ENCODE data around the gene PDXP.
"Not testable (repeated sequence)": the region's sequence is repeated elsewhere in the genome, so short reads cannot be mapped to it uniquely, and the experiment has no call there.

The PDXP gene

DNA sequence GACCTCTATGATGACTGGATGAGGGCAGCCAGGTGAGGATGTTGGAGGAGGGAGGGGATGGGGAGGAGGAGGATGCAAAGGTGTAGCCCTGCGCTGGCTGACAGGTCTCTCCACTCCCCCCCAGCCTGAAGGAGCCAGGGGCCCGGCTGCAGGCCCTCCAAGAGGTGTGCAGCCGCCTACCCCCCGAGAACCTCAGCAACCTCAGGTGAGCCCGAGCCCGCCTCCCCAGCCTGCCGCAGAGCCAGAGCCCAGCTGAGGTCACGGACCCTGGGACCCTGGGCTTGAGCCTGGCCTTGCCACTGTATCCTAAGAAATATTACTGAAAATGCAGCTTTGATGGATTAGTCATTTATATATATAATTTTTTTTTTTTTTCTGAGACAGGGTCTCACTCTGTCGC is 11.2 kb upstream of the PDXP start:
- DNase-seq (ENCODE audit: low spot score): no peak

DNA sequence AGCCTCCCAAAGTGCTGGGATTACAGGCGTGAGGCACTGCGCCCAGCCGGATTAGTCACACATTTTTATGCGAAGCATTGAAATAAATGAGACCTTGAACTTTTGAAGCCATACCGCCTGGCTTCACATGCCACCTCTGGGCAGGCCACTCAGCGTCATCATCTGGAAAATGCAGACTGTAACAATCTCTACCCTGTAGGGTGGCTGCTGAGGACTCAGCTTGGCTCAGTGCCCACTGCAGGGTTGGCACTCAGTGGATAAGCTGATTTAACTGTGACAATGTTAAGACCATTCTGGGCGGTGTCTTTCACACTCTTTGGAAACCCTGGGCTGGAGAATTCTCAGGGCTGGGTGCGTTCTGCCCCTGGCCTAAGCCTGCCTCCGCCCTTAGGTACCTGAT is 10.6 kb upstream of the PDXP start:
- DNase-seq (ENCODE audit: low spot score): no peak

DNA sequence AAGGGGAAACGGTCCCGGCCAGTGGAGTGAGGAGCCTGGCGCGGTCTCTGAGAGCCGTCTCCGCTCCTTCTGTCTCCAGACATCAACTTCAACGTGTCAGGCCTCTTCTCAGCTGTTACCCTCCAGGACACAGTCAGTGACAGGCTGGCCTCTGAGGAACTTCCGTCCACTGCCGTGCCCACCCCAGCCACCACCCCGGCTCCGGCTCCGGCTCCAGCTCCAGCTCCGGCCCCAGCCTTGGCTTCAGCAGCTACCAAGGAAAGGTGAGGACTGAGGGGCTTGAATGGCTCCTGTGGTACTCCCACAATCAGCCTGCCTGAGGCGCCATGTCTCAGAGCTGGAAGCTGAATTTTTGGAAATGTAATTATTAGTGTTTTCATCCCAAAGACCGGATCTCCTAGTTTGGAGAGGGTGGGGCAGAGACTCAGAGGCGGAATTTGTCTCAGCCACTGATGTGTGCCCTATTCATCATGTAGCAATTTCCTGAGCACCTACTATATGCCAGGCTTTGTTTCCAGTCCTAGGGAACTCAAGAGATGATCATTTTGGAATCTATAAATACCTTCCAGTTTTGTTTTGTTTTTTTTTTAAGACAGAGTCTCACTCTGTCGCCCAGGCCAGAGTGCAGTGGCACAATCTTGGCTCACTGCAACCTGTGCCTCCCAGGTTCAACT is 7.9 kb upstream of the PDXP start:
- DNase-seq (ENCODE audit: low spot score): no peak

DNA sequence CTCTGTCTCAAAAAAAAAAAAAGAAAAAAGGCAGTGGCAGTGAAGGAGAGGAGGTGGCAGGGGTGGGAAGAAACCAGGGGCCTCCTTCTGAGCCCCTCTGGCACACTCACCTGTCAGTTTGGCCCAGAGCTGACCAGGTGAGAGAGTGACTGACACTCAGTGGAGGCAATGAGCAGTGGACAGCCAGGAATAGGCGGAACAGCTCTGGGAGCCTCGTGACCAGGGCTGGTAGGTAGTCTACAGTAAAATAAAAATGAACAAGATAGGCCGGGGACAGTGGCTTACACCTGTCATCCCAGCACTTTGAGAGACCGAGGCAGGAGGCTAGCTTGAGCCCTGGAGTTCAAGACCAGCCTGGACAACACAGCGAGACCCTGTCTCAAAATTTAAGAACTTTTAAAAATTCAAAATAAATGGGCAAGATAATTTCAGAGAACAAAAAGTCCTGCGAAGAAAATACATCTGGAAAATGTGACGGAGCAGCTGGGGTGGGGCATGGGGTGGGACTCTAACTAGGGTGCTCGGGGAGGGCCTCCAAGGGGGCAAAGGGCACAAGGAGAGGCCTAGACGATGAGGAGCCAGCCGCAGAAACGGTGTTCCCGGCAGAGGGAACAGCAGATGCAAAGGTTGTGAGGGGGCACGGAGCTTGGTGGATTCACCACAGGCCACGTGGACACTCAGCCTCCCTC is 3.8 kb upstream of the PDXP start:
- no peak for DNase-seq (ENCODE audit: low spot score)

DNA sequence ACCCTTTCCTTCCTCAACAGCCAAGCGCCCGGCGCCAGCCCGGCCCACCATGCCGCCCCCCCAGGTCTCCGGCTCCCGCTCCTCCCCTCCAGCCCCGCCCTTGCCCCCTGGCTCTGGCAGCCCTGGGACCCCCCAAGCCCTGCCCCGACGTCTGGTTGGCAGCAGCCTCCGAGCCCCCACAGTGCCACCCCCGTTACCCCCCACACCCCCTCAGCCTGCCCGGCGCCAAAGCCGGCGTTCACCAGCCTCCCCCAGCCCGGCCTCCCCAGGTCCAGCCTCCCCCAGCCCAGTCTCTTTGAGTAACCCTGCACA is 3.3 kb upstream of the PDXP start:
- DNase-seq (ENCODE audit: low spot score): no peak

DNA sequence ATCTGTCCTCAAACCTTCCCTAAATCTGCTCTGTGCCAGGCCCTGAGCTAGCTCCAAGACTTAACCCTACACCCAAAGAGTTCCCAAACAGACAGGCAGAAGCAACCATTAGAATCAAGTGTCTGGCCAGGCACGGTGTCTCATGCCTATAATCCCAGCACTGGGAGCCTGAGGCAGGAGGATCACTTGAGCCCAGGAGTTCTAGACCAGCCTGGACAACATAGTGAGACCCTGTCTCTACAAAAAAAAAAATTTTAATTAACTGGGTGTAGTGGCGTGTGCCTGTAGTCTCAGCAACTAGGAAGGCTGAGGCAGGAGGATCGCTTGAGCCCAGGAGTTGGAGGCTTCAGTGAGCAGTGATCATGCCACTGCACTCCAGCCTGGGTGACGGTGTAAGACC is 1.9 kb upstream of the PDXP start:
- DNase-seq (ENCODE audit: low spot score): not testable (repeated sequence)

DNA sequence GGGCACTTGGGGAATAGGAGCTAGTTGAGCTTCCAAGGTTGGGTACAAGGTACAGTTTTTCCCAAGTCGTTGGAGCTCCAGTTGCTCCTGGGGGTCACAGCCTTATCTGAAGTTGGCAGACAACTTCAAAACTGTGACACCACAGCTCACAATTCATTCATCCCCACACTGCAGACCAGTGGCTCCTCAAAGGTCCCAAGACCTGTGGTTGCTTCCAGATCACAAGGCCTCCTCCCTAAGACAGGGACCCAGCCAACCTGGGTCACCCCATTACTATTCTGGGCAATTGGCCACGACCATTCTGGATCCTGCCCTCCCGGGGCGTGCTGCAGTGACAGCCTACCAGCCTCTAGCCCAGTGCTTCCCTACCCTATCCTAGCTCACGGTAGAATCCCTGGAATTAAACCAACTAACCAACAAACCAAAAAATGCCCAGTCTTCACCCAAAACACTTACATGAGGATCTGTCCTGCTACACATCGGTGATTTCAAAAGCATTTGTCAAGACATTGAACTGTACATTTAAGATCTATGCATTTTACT is 862 bp upstream of the PDXP start:
- DNase-seq (ENCODE audit: low spot score): no peak

DNA sequence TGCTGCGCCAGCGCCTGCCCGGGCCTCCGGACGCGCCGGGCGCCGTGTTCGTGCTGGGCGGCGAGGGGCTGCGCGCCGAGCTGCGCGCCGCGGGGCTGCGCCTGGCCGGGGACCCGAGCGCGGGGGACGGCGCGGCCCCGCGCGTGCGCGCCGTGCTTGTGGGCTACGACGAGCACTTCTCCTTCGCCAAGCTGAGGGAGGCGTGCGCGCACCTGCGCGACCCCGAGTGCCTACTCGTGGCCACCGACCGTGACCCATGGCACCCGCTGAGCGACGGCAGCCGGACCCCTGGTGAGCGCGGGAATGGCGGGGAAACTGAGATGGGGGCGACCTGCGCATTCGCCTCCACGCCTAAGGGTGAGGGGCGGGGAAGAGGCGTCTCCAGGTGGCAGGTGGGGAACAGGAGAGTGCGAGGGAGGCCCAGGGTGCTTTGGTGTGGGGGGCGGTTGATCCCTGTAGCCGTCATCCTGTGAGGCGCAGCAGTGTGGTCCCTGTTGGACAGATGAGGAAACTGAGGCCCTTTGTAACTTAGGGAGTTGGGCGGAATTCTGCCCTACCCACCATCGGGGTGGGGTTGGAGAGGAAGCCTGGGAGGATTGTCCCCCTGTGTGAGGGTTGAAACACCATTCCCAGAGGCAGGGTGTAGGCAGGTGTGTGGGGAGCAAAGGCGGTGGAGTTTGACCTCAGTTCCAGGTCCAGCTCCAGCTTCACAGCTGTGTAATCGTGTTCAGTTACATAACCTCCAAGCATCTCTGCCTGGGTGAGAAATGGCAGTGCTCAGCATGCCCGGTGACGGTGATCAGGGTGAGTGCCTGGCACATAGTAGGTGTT is 758 bp downstream of the PDXP start:
- no peak for DNase-seq (ENCODE audit: low spot score)

DNA sequence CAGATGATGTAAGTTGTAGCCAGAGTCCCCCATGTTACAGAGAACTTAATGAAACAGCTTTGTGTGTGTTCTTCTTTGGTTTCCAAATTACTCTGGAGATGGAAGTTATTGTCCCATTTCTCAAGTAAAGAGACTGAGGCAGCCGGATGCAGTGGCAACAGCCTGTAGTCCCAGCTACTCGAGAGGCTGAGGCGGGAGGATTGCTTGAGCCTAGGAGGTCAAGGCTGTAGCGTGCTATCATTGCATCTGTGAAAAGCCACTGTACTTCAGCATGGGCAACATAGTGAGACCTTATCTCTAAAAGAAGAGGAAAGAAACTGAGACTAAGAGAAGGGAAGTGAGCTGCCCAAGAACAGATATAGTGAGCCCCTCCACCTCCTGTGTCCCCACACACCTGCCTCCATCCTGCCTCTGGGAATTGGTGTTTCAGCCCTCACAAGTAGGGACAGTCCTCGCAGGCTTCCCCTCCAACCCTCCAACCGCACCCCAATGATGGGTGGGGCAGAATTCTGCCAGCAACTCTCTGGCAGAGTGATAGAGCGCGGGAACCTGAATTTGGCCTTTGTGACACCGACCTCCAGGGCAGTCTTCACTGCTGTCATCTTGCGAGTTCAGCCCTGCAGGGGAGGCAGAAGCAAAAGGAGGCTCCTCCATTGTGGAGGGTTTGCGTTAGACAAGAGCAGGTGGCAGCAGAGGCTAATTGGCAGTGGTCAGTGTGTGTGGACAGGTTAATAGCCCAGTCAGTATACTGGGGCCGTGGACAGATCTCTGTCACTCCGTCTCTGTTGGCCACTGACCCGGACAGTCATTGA is 1.6 kb downstream of the PDXP start:
- no peak for DNase-seq (ENCODE audit: low spot score)

DNA sequence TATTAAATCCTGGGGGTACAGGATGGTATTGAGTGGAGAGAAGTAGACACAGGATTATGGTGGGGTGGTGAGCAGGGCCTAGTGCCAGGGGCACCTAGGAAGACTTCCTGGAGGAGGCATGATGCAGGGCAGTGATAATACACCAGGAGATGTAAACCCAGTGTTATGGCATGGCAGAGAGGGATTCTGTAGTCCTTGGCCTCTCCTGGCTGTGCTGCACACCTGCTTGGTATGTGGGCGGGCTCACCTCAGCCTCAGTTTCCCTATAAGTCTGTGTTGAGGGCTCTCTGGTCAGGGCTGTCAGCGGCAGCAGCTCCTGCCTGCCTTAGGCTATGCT is 2.2 kb downstream of the PDXP start:
- DNase-seq (ENCODE audit: low spot score): no peak

DNA sequence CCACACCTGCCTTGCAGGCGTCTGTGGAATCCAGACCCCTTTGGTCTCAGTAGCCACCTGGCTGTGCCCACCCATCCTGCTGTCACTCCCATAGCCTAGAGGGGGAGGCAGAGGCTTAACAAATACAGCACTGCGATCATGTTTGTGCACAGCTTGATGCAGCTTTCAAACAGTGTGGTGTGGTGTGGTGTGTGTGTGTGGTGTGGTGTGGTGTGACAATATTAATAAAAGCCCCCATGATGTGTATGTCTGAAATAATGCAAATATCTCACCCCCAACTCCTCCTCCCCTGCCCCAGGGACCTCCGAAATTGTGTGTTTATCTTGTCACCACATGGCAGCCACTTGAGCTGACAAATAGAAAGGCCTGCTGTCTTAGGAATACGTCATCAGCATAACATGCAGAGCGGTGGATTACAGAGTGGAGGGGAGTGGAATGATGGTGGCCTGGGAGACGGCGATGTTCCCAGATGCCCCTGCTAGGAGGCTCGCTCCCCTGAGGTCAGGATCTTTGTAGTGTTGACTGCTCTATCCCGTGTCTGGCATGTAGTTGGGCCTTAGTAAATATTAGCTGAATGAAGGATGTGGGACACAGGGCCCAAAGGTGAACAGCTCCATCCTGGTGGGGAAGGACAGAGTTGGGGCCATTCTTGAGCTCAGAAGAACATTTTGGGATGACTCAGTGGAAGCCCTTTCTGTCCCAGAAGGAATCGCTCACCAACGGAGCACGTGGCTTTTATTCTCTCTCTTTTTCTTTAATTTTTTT is 2.8 kb downstream of the PDXP start:
- peak; percentile 40 for DNase-seq (ENCODE audit: low spot score)

DNA sequence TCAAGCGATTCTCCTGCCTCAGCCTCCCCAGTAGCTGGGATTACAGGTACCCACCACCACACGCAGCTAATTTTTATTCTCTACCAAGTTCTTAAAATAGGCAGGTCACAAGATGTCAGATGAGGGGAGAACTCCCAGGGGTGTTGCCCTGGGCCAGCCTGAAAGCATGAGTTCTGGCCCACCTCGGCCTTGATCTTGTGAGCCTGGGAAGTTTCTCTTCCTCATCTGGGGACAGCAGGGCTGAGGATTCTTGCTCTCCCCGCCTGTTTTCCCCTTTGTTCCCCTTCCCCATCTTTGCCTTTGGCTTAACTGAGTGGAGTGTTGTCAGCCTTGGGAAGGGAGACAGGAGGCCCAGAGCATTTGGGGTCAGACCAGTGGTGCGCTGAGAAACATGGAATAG is 3.5 kb downstream of the PDXP start:
- no peak for DNase-seq (ENCODE audit: low spot score)

DNA sequence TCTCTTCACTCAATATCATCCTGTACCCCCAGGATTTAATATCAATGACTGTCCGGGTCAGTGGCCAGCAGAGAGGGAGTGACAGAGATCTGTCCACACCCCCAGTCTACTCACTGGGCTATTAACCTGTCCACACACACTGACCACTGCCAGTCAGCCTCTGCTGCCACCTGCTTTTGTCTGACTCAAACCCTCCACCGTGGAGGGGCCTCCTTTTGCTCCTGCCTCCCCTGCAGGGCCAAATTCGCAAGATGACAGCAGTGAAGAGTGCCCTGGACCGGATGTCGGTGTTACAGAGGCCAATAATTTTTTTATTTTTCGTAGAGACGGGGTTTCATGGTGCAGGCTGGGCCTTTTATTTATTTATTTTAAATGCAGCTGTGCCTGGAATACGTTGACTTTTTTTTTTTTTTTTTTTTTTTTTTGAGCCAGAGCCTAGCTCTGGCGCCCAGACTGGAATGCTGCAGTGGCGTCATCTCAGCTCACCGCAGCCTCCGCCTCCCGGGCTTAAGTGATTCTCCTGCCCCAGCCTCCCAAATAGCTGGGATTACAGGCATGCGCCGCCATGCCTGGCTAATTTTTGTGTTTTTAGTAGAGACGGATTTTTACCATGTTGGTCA is 5.1 kb downstream of the PDXP start:
- no peak for DNase-seq (ENCODE audit: low spot score)

DNA sequence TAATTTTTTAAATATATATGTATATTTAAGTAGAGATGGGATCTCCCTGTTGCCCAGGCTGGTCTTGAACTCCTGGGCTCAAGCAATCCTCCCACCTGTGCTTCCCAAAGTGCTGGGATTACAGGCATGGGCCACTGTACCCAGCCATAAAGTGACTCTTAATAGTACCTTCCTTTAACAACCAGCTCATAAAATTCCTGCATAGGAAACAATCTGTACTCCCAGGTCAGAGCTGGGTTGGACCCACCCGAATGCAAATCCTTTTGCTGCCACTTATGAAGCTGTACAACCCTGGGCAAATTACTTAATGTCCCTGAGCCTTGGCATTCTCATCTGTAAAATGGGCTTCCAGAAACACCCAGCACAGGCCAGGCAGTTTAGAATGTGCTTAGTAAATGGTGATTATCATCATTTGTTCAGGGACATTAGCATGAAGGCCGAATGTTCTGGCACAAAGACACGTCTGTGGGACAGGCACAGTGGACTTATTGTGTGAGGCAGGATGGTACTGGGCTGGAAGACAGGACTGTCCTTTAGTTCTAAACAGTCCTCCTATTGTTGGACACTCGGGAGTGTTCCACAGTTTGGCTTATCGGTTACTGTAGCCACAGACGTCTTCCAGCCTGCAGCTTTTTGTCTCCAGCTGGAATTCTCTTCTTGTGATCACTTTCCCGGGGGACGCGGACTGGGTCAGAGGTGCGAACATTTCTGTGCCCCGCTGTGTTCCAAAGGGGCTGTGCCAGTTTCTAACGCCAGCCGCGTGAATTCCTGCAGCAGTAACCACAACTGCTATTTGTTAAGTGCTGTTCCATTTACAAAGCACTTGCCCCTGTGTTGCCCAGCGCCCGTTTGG is 6.0 kb downstream of the PDXP start:
- no peak for DNase-seq (ENCODE audit: low spot score)

DNA sequence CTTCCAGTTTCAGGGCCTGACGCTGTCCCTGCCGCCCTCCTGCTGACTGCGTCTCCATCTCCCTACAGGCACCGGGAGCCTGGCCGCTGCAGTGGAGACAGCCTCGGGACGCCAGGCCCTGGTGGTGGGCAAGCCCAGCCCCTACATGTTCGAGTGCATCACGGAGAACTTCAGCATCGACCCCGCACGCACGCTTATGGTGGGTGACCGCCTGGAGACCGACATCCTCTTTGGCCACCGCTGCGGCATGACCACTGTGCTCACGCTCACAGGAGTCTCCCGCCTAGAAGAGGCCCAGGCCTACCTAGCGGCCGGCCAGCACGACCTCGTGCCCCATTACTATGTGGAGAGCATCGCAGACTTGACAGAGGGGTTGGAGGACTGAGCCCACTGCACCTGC is 7.0 kb downstream of the PDXP start:
- DNase-seq (ENCODE audit: low spot score): no peak

DNA sequence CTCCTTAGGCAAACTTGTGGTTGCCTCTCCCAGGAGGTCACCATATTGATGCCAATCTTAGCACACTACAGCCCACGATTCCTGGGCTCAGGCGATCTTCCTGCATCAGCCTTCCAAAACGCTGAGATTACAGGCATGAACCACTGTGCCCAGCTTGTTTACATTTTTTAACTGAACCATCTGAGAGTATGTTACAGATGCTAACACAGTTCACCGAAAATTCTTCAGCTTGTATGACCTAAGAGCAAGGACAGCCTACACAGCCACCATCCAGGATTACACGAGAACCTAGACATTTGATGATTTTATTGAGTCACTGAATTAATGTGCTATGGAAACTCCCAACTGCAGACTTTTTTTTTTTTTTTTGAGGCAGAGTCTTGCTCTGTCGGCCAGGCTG is 11.1 kb downstream of the PDXP start:
- DNase-seq (ENCODE audit: low spot score): no peak

DNA sequence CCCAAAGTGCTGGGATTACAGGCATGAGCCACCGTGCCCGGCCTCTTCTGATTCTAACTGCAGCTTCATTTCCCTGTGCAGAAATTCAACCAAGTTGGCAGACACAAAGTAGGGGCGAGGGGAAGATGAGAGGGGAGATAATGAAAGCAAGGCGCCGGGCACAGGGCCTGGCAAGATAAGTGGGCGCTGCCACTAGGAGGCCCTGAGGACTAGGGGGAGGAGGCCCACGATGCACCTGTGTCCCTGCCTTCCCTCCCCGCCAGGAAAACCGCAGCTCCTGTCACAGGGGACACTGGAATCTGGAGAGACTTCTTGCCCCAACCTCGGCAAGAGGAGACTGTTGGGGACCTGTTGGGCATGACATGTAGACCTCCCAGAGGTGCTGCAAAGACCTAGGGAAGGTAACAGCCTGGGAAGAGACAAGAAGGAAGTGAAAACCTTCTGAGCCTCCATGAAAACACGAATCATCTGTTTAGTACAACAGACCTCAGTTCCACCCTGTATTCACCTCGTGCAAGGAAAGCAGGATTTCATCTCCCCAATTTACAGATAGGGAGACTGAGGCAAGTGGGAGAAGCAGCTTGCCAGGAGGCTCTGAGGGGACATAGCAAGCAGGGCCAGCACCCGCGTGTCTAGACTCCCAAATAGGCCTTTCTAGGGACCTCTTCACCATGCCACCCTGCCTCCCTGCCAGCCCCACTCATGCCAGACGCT is 13.8 kb downstream of the PDXP start:
- no peak for DNase-seq (ENCODE audit: low spot score)

DNA sequence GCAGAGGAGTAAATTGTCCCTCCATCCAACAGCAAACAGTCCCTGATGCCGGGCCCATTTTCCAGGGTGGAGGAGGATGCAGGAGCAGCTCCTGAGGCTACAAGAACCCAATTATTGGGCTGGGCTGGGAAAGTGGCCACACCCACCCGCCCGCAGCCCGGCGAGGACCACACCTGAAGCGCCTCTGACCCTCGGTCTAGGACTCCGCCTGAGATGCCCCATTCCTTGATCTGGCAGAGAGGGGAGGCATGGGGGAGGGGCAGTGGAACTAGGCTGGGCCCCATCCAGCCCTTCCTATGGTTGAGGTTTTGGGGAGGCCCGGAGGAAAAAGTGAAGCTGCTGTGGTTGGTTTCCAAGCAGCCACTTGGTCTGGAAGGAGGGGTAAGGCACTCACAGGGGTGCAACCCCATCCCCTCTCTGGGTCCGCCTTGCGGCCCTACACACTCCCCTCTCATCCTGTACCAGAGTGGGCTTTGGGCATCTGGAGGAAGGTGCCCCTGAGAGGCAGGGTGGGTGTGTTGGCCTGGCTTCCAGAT is 14.5 kb downstream of the PDXP start:
- no peak for DNase-seq (ENCODE audit: low spot score)

DNA sequence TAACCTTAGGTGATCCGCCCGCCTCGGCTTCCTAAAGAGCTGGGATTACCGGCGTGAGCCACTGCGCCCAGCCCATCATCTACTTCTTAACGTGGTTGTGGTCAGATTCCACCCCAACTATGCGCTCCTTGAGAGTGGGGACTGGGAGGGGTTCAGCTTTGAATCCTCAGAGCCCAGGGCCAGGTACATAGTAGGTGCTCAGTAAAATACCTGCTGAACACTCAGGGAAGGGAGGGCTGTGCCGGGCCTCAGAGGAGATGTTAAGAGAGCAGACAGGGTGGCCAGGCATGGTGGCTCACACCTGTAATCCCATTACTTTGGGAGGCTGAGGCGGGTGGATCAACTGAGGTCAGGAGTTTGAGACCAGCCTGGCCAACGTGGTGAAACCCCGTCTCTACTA is 15.7 kb downstream of the PDXP start:
- DNase-seq (ENCODE audit: low spot score): no peak

Data from CD4-positive, alpha-beta T cell treated with Interleukin-2 at 100 ng/mL for 4 hours (primary cell).